Metanephros (tissue), 1 donor: ENCODE results near the gene KLK3. TPM values are rescaled to one million over a fixed set of nuclear protein-coding genes. Genes with fewer than 3 reads are reported as not detected.

Source experiments
- total RNA-seq: library from RNA; depleted of rRNA; stranded (reverse); fragments of >200 nt; gene quantifications from one replicate; pipeline ENCODE4 v1.2.3, GENCODE V29; 2014

KLK3 gene
- not detected for total RNA-seq

DNA sequence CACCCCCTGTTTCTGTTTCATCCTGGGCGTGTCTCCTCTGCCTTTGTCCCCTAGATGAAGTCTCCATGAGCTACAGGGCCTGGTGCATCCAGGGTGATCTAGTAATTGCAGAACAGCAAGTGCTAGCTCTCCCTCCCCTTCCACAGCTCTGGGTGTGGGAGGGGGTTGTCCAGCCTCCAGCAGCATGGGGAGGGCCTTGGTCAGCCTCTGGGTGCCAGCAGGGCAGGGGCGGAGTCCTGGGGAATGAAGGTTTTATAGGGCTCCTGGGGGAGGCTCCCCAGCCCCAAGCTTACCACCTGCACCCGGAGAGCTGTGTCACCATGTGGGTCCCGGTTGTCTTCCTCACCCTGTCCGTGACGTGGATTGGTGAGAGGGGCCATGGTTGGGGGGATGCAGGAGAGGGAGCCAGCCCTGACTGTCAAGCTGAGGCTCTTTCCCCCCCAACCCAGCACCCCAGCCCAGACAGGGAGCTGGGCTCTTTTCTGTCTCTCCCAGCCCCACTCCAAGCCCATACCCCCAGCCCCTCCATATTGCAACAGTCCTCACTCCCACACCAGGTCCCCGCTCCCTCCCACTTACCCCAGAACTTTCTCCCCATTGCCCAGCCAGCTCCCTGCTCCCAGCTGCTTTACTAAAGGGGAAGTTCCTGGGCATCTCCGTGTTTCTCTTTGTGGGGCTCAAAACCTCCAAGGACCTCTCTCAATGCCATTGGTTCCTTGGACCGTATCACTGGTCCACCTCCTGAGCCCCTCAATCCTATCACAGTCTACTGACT lies at the start of gene KLK3:
Gene KLK3 (plus strand): TSS at position 280 of the 775 bp plus-strand sequence. CDS start 41 bp downstream, at position 321.

GRCh38 chr19:50823389-50824042 lies 31.2 kb upstream of the KLK3 start, which contains the start of gene KLK1:
Gene KLK1, minus strand, starts transcription at chr19:50823787. Its CDS starts 39 bp downstream, at chr19:50823748.

GRCh38 chr19:50833117-50833801 lies 21.5 kb upstream of the KLK3 start, which contains the start of gene KLK15:
Gene KLK15, minus strand, starts transcription at chr19:50833574. Its CDS starts 2,082 bp downstream, at chr19:50831492.

DNA sequence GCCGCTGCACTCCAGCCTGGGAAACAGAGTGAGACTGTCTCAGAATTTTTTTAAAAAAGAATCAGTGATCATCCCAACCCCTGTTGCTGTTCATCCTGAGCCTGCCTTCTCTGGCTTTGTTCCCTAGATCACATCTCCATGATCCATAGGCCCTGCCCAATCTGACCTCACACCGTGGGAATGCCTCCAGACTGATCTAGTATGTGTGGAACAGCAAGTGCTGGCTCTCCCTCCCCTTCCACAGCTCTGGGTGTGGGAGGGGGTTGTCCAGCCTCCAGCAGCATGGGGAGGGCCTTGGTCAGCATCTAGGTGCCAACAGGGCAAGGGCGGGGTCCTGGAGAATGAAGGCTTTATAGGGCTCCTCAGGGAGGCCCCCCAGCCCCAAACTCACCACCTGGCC lies 18.3 kb downstream of the KLK3 start, which contains the start of gene KLK2:
Gene KLK2 (plus strand): TSS at position 384 of the 400 bp plus-strand sequence. CDS start 35 bp downstream, outside the sequence.

Other genes with a start within 250 kb of the KLK3 start
- 0.76 TPM for gene SYT3, start 215.0 kb upstream of the KLK3 start, total RNA-seq
- gene C19orf81, start 205.5 kb upstream of the KLK3 start, total RNA-seq = 6.2 TPM
- gene SHANK1, start 135.1 kb upstream of the KLK3 start, total RNA-seq = 10.2 TPM
- gene CLEC11A, start 131.6 kb upstream of the KLK3 start, total RNA-seq = 61.6 TPM
- gene GPR32, start 84.5 kb upstream of the KLK3 start, total RNA-seq = not detected
- gene ACP4, start 64.5 kb upstream of the KLK3 start, total RNA-seq = not detected
- gene KLK1, start 31.1 kb upstream of the KLK3 start, total RNA-seq = 0.35 TPM
- gene KLK15, start 21.3 kb upstream of the KLK3 start, total RNA-seq = not detected
- not detected for gene KLK2, start 18.5 kb downstream of the KLK3 start, total RNA-seq
- gene KLK4, start 56.5 kb downstream of the KLK3 start, total RNA-seq = not detected
- gene KLK5, start 98.1 kb downstream of the KLK3 start, total RNA-seq = 0.93 TPM
- gene KLK6, start 114.7 kb downstream of the KLK3 start, total RNA-seq = 6.7 TPM
- gene KLK7, start 129.0 kb downstream of the KLK3 start, total RNA-seq = 2.9 TPM
- gene KLK8, start 146.7 kb downstream of the KLK3 start, total RNA-seq = 3.3 TPM
- gene KLK10, start 164.8 kb downstream of the KLK3 start, total RNA-seq = 0.76 TPM
- not detected for gene KLK11, start 171.7 kb downstream of the KLK3 start, total RNA-seq
- not detected for gene KLK12, start 180.1 kb downstream of the KLK3 start, total RNA-seq
- gene KLK13, start 210.2 kb downstream of the KLK3 start, total RNA-seq = 0.35 TPM
- gene KLK14, start 228.0 kb downstream of the KLK3 start, total RNA-seq = 0.18 TPM